CD4-positive, alpha-beta T cell treated with Interferon gamma for 1 hour (primary cell): Measurements from ENCODE around the gene CBL.
"Not testable (repeated sequence)": the region's sequence is repeated elsewhere in the genome, so short reads cannot be mapped to it uniquely, and the experiment has no call there.

Source experiments
- DNase-seq: peaks from one replicate; pipeline ENCODE4 v3.0.0-alpha.2; 2020

CBL gene

DNA sequence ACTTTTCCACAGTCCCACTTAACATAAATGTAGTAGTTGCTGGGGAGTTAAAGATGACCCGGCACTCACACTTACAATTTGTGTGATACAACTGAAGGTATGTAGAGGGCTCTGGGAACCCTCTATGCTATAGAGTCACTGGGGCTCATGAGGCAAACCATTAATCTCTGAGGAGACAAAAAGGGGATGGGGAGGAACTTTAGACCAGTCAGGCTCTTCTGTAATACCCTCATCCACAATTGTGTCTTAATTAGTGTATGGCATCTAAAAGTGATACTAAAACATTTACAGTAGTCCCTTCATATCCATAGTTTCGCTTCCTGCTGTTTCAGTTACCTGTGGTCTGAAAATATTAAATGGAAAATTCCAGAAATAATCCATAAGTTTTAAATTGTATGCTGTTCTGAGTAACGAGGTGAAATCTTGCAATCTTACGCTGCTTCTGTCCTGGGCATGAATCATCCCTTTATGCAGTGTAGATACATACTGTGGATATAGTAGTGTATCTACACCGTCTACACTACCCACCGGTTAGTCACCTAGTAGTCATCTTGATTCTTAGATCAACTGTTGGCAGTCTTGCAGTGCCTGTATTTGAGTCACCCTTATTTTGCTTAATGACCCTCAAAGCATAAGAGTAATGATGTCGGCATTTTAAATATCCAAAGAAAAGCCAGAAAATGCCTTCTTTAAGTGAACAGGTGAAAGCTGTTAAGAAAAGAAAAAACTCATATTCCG lies 12.2 kb downstream of the CBL start:
- DNase-seq = no peak

GRCh38 chr11:119222308-119222707 lies 16.2 kb downstream of the CBL start:
- DNase-seq = no peak

- DNase-seq = no peak
Observed at GRCh38 chr11:119222891-119223290, 16.8 kb downstream of the CBL start.

DNA sequence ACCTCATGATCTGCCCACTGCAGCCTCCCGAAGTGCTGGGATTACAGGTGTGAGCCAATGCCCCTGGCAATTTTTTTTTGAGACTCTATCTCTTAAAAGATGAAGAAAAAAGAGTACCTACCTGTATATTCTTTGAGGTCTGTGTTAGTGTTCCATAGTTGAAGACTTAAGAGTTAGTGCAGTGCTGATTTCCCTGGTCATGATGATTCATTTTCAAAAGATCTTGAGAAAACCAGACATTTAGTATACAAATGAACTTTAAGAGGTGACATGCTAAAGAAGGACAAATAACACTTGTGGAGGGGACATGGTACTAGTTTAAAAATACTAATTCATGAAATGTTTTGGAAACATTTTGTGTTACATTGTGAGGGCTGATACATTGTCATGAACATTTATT lies 17.7 kb downstream of the CBL start:
- DNase-seq = no peak

GRCh38 chr11:119228535-119229287 lies 22.6 kb downstream of the CBL start:
- not testable (repeated sequence) for DNase-seq

- DNase-seq = no peak
Observed at GRCh38 chr11:119229288-119229672, 23.1 kb downstream of the CBL start.

DNA sequence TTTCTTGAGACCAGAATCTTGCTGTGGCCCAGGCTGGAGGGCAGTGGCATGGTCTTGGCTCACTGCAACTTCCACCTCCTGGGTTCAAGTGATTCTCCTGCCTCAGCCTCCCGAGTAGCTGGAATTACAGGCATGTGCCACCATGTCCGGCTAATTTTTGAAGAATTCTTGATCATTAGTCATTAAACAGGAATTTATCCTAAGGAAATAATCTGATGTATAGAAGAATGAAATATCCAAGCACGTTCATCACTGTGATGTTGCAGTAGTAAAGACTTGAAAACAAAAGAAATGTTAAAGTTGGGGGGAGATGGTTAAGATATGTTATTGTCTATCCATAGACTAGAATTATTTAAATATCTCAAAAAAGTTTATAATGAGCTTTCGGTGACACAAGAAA lies 23.6 kb downstream of the CBL start:
- DNase-seq = no peak

GRCh38 chr11:119236490-119236889 lies 30.4 kb downstream of the CBL start:
- no peak for DNase-seq

- DNase-seq = no peak
Observed at GRCh38 chr11:119236891-119237290, 30.8 kb downstream of the CBL start.

- no peak for DNase-seq
Observed at GRCh38 chr11:119237515-119237914, 31.4 kb downstream of the CBL start.

GRCh38 chr11:119248750-119249670 lies 42.9 kb downstream of the CBL start:
- no peak for DNase-seq

DNA sequence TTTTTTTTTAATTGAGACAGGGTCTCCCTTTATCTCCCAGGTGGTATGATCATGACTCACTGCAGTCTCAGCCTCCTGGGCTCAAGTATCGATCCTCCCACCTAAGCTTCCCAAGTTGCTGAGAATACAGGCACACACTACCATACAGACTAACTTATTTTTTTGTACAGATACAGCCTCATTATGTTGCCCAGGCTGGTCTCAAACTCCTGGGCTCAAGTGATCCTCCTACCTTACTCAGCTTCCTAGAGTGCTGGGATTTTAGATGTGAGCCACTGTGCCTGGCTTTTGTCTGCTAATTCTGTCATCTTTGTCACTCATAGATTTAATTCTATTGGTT lies 43.5 kb downstream of the CBL start:
- DNase-seq = no peak

GRCh38 chr11:119251114-119251513 lies 45.0 kb downstream of the CBL start:
- no peak for DNase-seq

DNA sequence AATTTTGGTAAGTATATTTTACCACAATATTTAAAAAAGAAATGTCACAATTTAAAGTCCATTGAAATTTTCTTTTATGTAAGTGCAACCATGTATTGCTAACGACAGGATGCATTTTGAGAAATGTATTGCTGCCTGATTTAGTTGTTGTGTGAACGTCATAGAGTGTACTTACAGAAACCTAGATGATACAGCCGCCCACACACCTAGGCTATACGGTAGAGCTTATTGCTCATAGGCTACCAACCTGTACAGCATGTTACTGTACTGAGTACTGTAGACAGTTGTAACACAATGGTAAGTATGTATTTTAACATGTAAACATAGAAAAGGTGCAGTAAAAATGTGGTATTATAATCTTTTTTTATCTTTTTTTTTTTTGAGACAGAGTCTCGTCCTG lies 48.1 kb downstream of the CBL start:
- DNase-seq = no peak

DNA sequence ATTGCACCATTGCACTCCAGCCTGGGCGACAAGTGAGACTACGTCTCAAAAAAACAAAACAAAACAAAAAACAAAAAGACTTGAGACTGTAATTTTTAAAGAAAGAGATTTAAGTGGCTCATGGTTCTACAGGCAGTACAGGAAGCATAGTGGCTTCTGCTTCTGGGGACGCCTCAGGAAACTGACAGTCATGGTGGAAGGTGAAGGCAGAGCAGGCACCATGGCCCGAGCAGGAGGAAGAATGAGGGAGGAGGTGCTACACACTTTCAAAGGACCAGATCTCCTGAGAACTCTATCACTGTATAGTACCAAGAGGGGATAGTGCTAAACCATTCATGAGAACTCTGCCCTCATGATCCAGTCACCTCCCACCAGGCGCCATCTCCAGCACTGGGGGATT lies 52.0 kb downstream of the CBL start:
- peak; percentile 4 for DNase-seq

DNA sequence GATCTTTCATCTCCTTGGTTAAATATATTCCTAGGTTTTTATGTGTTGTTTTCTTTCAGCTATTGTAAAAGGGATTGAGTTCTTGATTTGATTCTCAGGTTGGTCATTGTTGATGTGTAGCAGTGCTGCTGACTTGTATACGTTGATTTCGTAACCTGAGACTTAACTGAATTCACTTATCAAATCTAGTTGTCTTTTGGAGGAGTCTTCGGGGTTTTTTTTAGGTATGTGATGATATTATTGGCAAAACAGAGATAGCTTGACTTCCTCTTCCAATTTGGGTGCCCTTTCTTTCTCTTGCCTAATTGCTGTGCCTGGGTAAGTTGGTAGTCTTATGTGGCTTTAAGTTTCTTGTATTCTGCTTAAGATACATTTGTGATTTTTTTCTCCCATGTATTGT lies 52.8 kb downstream of the CBL start:
- no peak for DNase-seq

- DNase-seq = no peak
Observed at GRCh38 chr11:119262668-119263351, 56.7 kb downstream of the CBL start.

DNA sequence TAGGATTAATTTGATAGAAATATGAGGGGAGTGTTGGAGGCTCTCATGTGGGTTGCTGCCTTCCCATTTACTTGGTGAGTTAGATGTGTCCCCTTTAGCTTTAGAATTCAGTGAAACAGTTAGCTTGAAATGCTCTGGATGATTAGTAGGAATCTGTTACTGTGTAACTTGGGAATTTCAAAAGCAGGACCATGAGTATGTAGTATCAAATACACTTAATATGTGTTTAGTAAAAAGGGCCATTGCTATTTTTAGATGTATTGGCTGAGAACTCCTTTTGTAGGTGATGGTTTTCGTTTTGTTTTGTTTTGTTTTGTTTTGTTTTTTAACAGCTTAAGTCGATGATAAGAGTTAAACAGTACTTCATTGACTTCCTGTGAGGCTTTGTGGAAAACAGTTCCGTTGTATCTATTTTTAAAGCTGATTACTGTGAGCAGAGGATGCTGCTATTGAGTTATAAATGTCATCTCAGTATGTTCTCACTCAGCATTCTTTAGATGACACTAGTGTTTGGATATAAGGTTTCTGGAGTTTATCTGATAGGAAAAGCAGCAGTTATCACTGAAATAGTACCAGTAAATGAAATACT lies 57.3 kb downstream of the CBL start:
- DNase-seq = no peak

- no peak for DNase-seq
Observed at GRCh38 chr11:119266063-119266462, 59.9 kb downstream of the CBL start.

DNA sequence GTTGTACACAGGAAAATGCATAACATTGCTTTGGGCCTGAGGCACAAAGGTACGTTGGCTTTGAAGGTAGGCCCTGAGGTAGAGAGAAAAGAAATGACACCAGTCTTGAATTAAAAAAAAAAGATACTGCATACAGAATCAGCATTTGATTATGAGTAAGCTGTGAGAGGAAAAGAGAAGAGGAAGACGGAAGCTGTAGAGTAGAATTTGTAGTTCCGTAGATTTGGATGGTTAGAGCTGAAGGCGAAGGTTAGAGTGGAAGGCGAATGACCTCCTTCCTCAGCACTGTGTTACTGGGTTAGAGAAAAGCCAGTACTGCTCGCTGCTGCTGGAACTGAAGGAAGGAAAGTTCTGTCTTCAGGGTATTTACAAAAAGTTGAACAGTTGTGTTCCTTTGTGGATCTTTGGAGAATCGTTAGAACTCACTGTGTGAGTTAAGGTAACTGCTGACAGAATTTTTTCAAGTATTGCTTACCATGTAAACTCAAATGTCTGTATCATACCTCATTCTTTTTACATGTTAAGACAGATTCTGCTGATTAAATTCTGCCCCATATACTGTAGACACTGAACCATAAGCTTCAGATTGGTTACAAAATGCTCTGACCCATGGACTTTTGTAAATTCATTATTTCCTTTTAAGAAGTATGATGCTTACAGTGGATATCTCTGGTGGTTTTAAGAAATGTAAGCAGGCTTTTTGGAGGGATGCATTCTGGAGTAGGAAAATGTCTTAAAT lies 60.5 kb downstream of the CBL start:
- no peak for DNase-seq

DNA sequence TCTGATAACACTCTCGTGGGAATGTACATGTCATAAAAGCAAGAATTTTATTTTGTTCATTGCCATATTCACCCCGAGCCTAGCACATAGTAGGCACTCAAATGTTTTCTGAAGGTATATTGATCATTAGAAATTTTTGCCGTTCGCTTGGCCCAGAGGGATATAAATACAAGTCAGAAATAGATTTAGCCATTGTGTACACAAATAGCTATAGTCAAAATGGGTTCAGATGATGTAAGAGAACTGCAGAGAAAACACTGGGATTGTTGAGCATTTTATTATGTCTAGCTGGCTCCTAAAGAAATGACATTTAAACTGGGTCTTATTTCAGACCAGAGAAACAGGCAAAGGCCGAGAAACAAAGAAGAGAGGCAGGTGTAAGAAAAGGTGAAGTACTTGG lies 61.5 kb downstream of the CBL start:
- DNase-seq = no peak

GRCh38 chr11:119273721-119274120 lies 67.6 kb downstream of the CBL start:
- no peak for DNase-seq
